Right atrium auricular region (tissue), 2 donors: ENCODE measurements around the gene PDSS2. TPM values are rescaled to one million over a fixed set of nuclear protein-coding genes. Genes with fewer than 3 reads are reported as not detected.
"Not testable (repeated sequence)": the region's sequence is repeated elsewhere in the genome, so short reads cannot be mapped to it uniquely, and the experiment has no call there.

ENCODE experiments used
- DNase-seq: peaks from one replicate; pipeline ENCODE4 v3.0.0-alpha.2; 2019; ENCODE audit warnings: low spot score
- H3K27ac ChIP-seq, 2 donors: fragments of 200-600 bp; sonication (generic); 1 replicate in 1 of 2; 2 replicates in 1 of 2; pipeline ENCODE4 v1.5.1; 2016 to 2019
- H3K27me3 ChIP-seq, 2 donors: fragments of 200-600 bp; sonication (generic); one replicate each; pipeline versions ENCODE4 v1.5.1 to v1.6.0; 2017 to 2019
- H3K36me3 ChIP-seq: fragments of 200-600 bp; sonication (generic); one replicate; pipeline ENCODE4 v1.5.1; 2016
- H3K4me1 ChIP-seq, 2 donors: fragments of 200-600 bp; sonication (generic); one replicate each; pipeline versions ENCODE4 v1.5.1 to v1.6.0; 2017 to 2019
- H3K4me3 ChIP-seq, 2 donors: fragments of 200-600 bp; sonication (generic); 1 replicate in 1 of 2; 2 replicates in 1 of 2; pipeline ENCODE4 v1.5.1; 2017 to 2019; ENCODE audit warnings: mild to moderate bottlenecking in 1 of 2, moderate library complexity in 1 of 2
- H3K9me3 ChIP-seq, 2 donors: fragments of 200-600 bp; sonication (generic); one replicate each; pipeline ENCODE4 v1.5.1; 2019
- CTCF ChIP-seq, 2 donors: fragments of 200-600 bp; sonication (generic); IDR thresholded peaks; one replicate each; pipeline ENCODE4 v1.5.1; 2019; ENCODE audit warnings: antibody characterized with exemption in 2 of 2
- total RNA-seq, 2 donors: library from RNA; depleted of rRNA; stranded (reverse); fragments of >200 nt; gene quantifications; one replicate each; pipeline ENCODE4 v1.1.0, GENCODE V29; 2016

PDSS2 gene
- total RNA-seq, 2 donors from 2014 or later = 8.8 to 18.2 TPM

DNA sequence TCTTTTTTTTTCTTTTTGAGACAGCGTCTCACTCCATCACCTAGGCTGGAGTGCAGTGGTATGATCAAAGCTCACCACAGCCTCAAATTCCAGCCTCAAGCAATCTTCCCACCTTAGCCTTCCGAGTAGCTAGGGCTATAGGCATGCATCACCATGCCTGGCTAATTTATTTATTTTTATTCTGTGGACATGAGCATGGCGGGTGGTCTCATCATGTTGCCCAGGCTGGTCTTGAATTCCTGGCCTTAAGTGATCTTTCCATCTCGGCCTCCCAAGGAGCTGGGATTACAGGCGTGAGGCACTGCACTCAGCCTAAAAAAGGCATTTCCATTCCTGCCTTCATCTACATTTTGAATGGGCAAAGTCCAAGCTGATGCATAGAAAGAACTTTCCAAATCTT lies 287.9 kb downstream of the PDSS2 start:
- Histone ChIP-seq H3K4me3 (no peak overlapping the region), H3K27ac (no peak overlapping the region), H3K9me3 (no peaks in the 10 kb centered on the region), H3K36me3 (no peaks in the 10 kb centered on the region), H3K4me1 (no peaks in the 10 kb centered on the region), H3K27me3 (no peaks in the 10 kb centered on the region)
- no peak for TF ChIP-seq CTCF (IDR thresholded peaks at IDR 0.05)
- DNase-seq = no peak

DNA sequence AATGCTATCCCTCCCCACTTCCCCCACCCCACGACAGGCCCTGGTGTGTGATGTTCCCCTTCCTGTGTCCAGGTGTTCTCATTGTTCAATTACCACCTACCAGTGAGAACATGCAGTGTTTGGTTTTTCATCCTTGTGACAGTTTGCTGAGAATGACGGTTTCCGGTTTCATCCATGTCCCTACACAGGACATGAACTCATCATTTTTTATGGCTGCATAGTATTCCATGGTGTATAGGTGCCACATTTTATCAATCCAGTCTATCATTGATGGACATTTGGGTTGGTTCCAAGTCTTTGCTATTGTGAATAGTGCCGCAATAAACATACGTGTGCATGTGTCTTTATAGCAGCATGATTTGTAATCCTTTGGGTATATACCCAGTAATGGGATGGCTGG lies 295.1 kb downstream of the PDSS2 start:
- not testable (repeated sequence) for DNase-seq, H3K36me3 ChIP-seq, H3K27ac ChIP-seq, H3K4me3 ChIP-seq, H3K27me3 ChIP-seq, H3K9me3 ChIP-seq, H3K4me1 ChIP-seq

DNA sequence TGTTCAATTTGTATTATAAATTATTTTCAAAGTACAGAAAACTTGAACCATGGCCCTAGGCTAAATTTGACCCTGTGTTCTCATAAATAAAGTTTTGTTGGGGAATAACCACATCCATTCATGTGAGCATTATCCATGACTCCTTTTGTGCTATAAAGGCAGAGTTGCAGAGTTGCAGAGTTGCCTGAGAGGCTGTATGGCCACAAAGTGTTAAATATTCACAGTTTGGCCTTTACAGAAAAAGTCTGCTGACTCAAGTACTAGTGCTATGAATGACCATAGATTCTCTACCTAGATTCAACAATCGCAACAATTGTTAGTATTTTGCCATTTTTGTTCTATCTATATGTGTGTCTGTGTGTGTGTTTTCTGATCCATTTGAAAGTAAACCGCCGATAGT lies 297.8 kb downstream of the PDSS2 start:
- H3K27me3 ChIP-seq = no peaks in the 10 kb centered on the region
- H3K27ac ChIP-seq = no peak overlapping the region
- no peaks in the 10 kb centered on the region for H3K36me3 ChIP-seq
- no peak for TF ChIP-seq CTCF (IDR thresholded peaks at IDR 0.05)
- DNase-seq = no peak
- no peaks in the 10 kb centered on the region for H3K9me3 ChIP-seq
- no peaks in the 10 kb centered on the region for H3K4me1 ChIP-seq
- no peak overlapping the region for H3K4me3 ChIP-seq

- no peaks in the 10 kb centered on the region for H3K4me1 ChIP-seq
- DNase-seq = no peak
- H3K27me3 ChIP-seq = no peaks in the 10 kb centered on the region
- H3K9me3 ChIP-seq = no peaks in the 10 kb centered on the region
- H3K4me3 ChIP-seq = no peak overlapping the region
- H3K27ac ChIP-seq = no peak overlapping the region
- H3K36me3 ChIP-seq = no peaks in the 10 kb centered on the region
- TF ChIP-seq CTCF (IDR thresholded peaks at IDR 0.05) = no peak
Observed at GRCh38 chr6:107156617-107157016, 302.7 kb downstream of the PDSS2 start.

GRCh38 chr6:107154801-107155160 lies 304.6 kb downstream of the PDSS2 start:
- Histone ChIP-seq H3K9me3 (no peaks in the 10 kb centered on the region), H3K4me1 (no peaks in the 10 kb centered on the region), H3K4me3 (no peak overlapping the region), H3K36me3 (no peaks in the 10 kb centered on the region), H3K27me3 (no peaks in the 10 kb centered on the region), H3K27ac (no peak overlapping the region)
- TF ChIP-seq CTCF (IDR thresholded peaks at IDR 0.05) = no peak
- no peak for DNase-seq

GRCh38 chr6:107154131-107154800 lies 305.1 kb downstream of the PDSS2 start:
- Histone ChIP-seq H3K4me3 (no peak overlapping the region), H3K9me3 (no peaks in the 10 kb centered on the region), H3K4me1 (no peaks in the 10 kb centered on the region), H3K27me3 (no peaks in the 10 kb centered on the region), H3K27ac (no peak overlapping the region), H3K36me3 (no peaks in the 10 kb centered on the region)
- DNase-seq = no peak
- no peak for TF ChIP-seq CTCF (IDR thresholded peaks at IDR 0.05)
